HepG2 (cell line): ENCODE data around the gene EIF3A. TPM values are rescaled to one million over a fixed set of nuclear protein-coding genes. Genes with fewer than 3 reads are reported as not detected.

Experiments
- CEBPB ChIP-seq: IDR thresholded peaks from 2 replicates; pipeline ENCODE4 v1.6.1; 2011; ENCODE audit warnings: low read depth, low read length, improper control_type of control experiment, borderline replicate concordance
- FOXK2 ChIP-seq: fragments of 450-650 bp; IDR thresholded peaks from 2 replicates; pipeline ENCODE4 v1.6.1; 2016
- HCFC1 ChIP-seq: fragments of 150-350 bp; IDR thresholded peaks from 2 replicates; pipeline ENCODE4 v1.6.1; 2014; ENCODE audit warnings: low read depth, low read length
- HMG20B ChIP-seq: conservative IDR thresholded peaks from 2 replicates; pipeline ENCODE4 v1.6.1; 2016; ENCODE audit warnings: missing genetic modification reagents, missing compliant biosample characterization
- ISX ChIP-seq: sonication (generic); formaldehyde crosslinking; conservative IDR thresholded peaks from 2 replicates; pipeline ENCODE4 v1.5.0; 2020; ENCODE audit warnings: missing genetic modification reagents
- KLF12 ChIP-seq: sonication (generic); formaldehyde crosslinking; IDR thresholded peaks from 2 replicates; pipeline ENCODE4 v1.4.0; 2020; ENCODE audit warnings: missing genetic modification reagents, borderline replicate concordance
- KLF16 ChIP-seq, 2 experiments: sonication (generic) in 1 of 2; formaldehyde crosslinking in 1 of 2; IDR thresholded peaks; 2 replicates each; pipeline versions ENCODE4 v1.6.1 to v1.8.0; 2016 to 2023; ENCODE audit warnings: missing genetic modification reagents in 2 of 2, missing compliant biosample characterization in 1 of 2
- KMT2A ChIP-seq: sonication (generic); formaldehyde crosslinking; IDR thresholded peaks from 2 replicates; pipeline ENCODE4 v1.4.0; 2020; ENCODE audit warnings: missing genetic modification reagents
- MAF1 ChIP-seq: sonication (generic); formaldehyde crosslinking; IDR thresholded peaks from 2 replicates; pipeline ENCODE4 v1.5.0; 2020; ENCODE audit warnings: missing genetic modification reagents, borderline replicate concordance
- MIXL1 ChIP-seq: IDR thresholded peaks from 2 replicates; pipeline ENCODE4 v1.6.1; 2016
- MLLT10 ChIP-seq: sonication (generic); formaldehyde crosslinking; IDR thresholded peaks from 2 replicates; pipeline ENCODE4 v1.4.0; 2020; ENCODE audit warnings: missing genetic modification reagents
- NFYB ChIP-seq: sonication (generic); formaldehyde crosslinking; IDR thresholded peaks from 2 replicates; pipeline ENCODE4 v1.4.0; 2020; ENCODE audit warnings: missing genetic modification reagents
- ONECUT2 ChIP-seq: sonication (generic); formaldehyde crosslinking; IDR thresholded peaks from 2 replicates; pipeline ENCODE4 v1.4.0; 2020; ENCODE audit warnings: missing genetic modification reagents
- PHF20 ChIP-seq: sonication (generic); formaldehyde crosslinking; IDR thresholded peaks from 2 replicates; pipeline ENCODE4 v1.5.0; 2020; ENCODE audit warnings: mild to moderate bottlenecking, missing genetic modification reagents
- RFX3 ChIP-seq: IDR thresholded peaks from 2 replicates; pipeline ENCODE4 v1.6.1; 2016; ENCODE audit warnings: missing biosample characterization, missing genetic modification reagents
- SP2 ChIP-seq: sonication (generic); formaldehyde crosslinking; IDR thresholded peaks from 2 replicates; pipeline ENCODE4 v1.5.1; 2020; ENCODE audit warnings: mild to moderate bottlenecking, missing genetic modification reagents
- TARDBP ChIP-seq: sonication (generic); formaldehyde crosslinking; IDR thresholded peaks from 2 replicates; pipeline ENCODE4 v1.8.0; 2022; ENCODE audit warnings: mild to moderate bottlenecking, missing genetic modification reagents
- TBX2 ChIP-seq: sonication (generic); formaldehyde crosslinking; IDR thresholded peaks from 2 replicates; pipeline ENCODE4 v1.5.0; 2020; ENCODE audit warnings: missing genetic modification reagents, mild to moderate bottlenecking, borderline replicate concordance
- TCF7 ChIP-seq: sonication (generic); IDR thresholded peaks from 2 replicates; pipeline ENCODE4 v1.6.1; 2016; ENCODE audit warnings: antibody characterized with exemption, low read depth
- TGIF2 ChIP-seq: IDR thresholded peaks from 2 replicates; pipeline ENCODE4 v1.6.1; 2016; ENCODE audit warnings: control low read depth, missing compliant biosample characterization
- THAP11 ChIP-seq: IDR thresholded peaks from 2 replicates; pipeline ENCODE4 v1.6.1; 2016; ENCODE audit warnings: missing biosample characterization, missing genetic modification reagents
- ZNF12 ChIP-seq: sonication (generic); formaldehyde crosslinking; IDR thresholded peaks from 2 replicates; pipeline ENCODE4 v1.5.0; 2020; ENCODE audit warnings: missing genetic modification reagents
- ZNF143 ChIP-seq: sonication (generic); formaldehyde crosslinking; IDR thresholded peaks from 2 replicates; pipeline ENCODE4 v1.4.0; 2020; ENCODE audit warnings: missing genetic modification reagents
- ZNF230 ChIP-seq: sonication (generic); formaldehyde crosslinking; IDR thresholded peaks from 2 replicates; pipeline ENCODE4 v1.4.0; 2020; ENCODE audit warnings: mild to moderate bottlenecking, missing genetic modification reagents
- ZNF24 ChIP-seq: fragments of 450-650 bp; IDR thresholded peaks from 2 replicates; pipeline ENCODE4 v1.6.1; 2017; ENCODE audit warnings: antibody characterized with exemption, mild to moderate bottlenecking
- ZNF441 ChIP-seq: sonication (generic); formaldehyde crosslinking; IDR thresholded peaks from 2 replicates; pipeline ENCODE4 v1.7.0; 2021; ENCODE audit warnings: missing genetic modification reagents, borderline replicate concordance
- ZNF556 ChIP-seq: sonication (generic); formaldehyde crosslinking; IDR thresholded peaks from 2 replicates; pipeline ENCODE4 v1.4.0; 2020; ENCODE audit warnings: mild to moderate bottlenecking, missing genetic modification reagents, borderline replicate concordance
- ZNF572 ChIP-seq: sonication (generic); formaldehyde crosslinking; IDR thresholded peaks from 2 replicates; pipeline ENCODE4 v1.5.1; 2020; ENCODE audit warnings: mild to moderate bottlenecking, missing genetic modification reagents
- ZNF777 ChIP-seq: sonication (generic); formaldehyde crosslinking; IDR thresholded peaks from 2 replicates; pipeline ENCODE4 v1.4.0; 2020; ENCODE audit warnings: missing genetic modification reagents
- ZNF850 ChIP-seq: sonication (generic); formaldehyde crosslinking; conservative IDR thresholded peaks from 2 replicates; pipeline ENCODE4 v1.9.0; 2021; ENCODE audit warnings: mild to moderate bottlenecking, missing genetic modification reagents
- ZSCAN25 ChIP-seq: sonication (generic); formaldehyde crosslinking; IDR thresholded peaks from 2 replicates; pipeline ENCODE4 v1.8.0; 2022; ENCODE audit warnings: mild to moderate bottlenecking, missing genetic modification reagents
- ZSCAN29 ChIP-seq: sonication (generic); formaldehyde crosslinking; conservative IDR thresholded peaks from 2 replicates; pipeline ENCODE4 v1.4.0; 2020; ENCODE audit warnings: mild to moderate bottlenecking, missing genetic modification reagents
- polyA plus RNA-seq, 8 experiments: library from polyadenylated mRNA; depleted of rRNA in 3 of 8; stranded (reverse) in 7 of 8; unstranded in 1 of 8; fragments of >200 nt; fragmentation: Illumina TruSeq in 4 of 8; extraction: Trizol in 4 of 8; gene quantifications; 2 replicates each; pipeline versions ENCODE4 v1.2.1 to v1.2.3, GENCODE V29; 2011 to 2016; ENCODE audit warnings: low read depth in 4 of 8, missing spikeins in 1 of 8, mixed read lengths in 1 of 8; ENCODE audit not compliant: insufficient read depth in 1 of 8
- total RNA-seq, 5 experiments: library from RNA; depleted of rRNA; stranded (reverse); fragments of >200 nt; fragmentation: Illumina TruSeq; extraction: Trizol; gene quantifications; 2 replicates each; pipeline ENCODE4 v1.2.3, GENCODE V29; 2016; ENCODE audit warnings: low read depth in 1 of 5
- TF ChIP-seq, protein P1 (sequence below): sonication (generic); formaldehyde crosslinking; IDR thresholded peaks from 2 replicates; pipeline ENCODE4 v1.4.0; 2020; ENCODE audit warnings: low read depth, mild to moderate bottlenecking, missing genetic modification reagents
- TF ChIP-seq, protein P2 (sequence below): IDR thresholded peaks from 2 replicates; pipeline ENCODE4 v1.6.1; 2016

The EIF3A gene
- total and polyA plus RNA-seq, 2 of the 13 experiments (the other 11 are each of a cell fraction or from before 2014, with no cell fraction given) = 25.6 to 117 TPM

DNA sequence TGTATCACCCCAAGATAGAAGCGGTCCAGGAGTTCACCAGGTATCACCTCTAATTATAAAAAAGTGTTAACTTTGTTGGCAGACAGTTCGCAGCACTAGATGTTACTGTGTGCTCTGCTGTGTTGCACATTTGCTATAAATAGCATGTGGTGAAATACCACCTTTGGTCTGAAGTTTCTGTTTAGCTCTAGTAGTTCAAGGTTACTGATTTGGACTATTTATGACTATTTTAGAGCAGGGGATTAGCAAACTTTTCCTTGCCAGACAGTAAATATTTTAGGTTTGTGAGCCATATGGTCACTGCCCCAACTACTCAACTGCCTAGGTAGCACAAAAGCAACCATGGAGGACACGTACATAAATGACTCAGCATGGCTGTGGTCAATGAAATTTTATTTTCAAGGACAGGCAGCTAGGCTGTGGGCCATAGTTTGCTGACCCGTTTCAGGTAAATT is 39.8 kb upstream of the EIF3A start (continued):
- peak in 1 of 2 experiments; percentile 73; a peak in 2 of 4 replicates for TF ChIP-seq KLF16 (CRISPR knock-in tag; IDR thresholded peaks at IDR 0.05)
- TF ChIP-seq NFYB (CRISPR knock-in tag) = no peak
- 0 out of 2 replicates have a peak, but pooled peaks have one; percentile 55 for TF ChIP-seq TGIF2 (CRISPR knock-in tag)
- peak; percentile 57; the same call in 1 of the 2 replicates for TF ChIP-seq FOXK2
- TF ChIP-seq ZNF24 = no peak
- no peak for TF ChIP-seq RFX3 (CRISPR knock-in tag)
- no peak for TF ChIP-seq MAF1
- peak; percentile 69 for TF ChIP-seq KLF12 (CRISPR knock-in tag)
- TF ChIP-seq ISX (CRISPR knock-in tag) = no peak
- no peak for TF ChIP-seq ZNF777
- no peak for TF ChIP-seq ZNF850 (CRISPR knock-in tag)
- no peak for TF ChIP-seq MLLT10 (CRISPR knock-in tag)
- 0 out of 2 replicates have a peak, but pooled peaks have one; percentile 39 for TF ChIP-seq ZNF230 (CRISPR knock-in tag)
- TF ChIP-seq MIXL1 (CRISPR knock-in tag) = peak; percentile 93
- TF ChIP-seq, protein P1, sequence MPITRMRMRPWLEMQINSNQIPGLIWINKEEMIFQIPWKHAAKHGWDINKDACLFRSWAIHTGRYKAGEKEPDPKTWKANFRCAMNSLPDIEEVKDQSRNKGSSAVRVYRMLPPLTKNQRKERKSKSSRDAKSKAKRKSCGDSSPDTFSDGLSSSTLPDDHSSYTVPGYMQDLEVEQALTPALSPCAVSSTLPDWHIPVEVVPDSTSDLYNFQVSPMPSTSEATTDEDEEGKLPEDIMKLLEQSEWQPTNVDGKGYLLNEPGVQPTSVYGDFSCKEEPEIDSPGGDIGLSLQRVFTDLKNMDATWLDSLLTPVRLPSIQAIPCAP = no peak
- TF ChIP-seq ZNF441 = peak; percentile 51; the same call in 1 of the 2 replicates
- TF ChIP-seq KMT2A (CRISPR knock-in tag) = 0 out of 2 replicates have a peak, but pooled peaks have one; percentile 27
- TF ChIP-seq, protein P2, sequence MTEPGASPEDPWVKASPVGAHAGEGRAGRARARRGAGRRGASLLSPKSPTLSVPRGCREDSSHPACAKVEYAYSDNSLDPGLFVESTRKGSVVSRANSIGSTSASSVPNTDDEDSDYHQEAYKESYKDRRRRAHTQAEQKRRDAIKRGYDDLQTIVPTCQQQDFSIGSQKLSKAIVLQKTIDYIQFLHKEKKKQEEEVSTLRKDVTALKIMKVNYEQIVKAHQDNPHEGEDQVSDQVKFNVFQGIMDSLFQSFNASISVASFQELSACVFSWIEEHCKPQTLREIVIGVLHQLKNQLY (CRISPR knock-in tag) = no peak; the same call in 1 of the 2 replicates
- TF ChIP-seq HCFC1 = no peak
- peak; percentile 28; the same call in 1 of the 2 replicates for TF ChIP-seq HMG20B
- peak; percentile 62 for TF ChIP-seq THAP11 (CRISPR knock-in tag)
- no peak for TF ChIP-seq ONECUT2 (CRISPR knock-in tag)
- TF ChIP-seq ZNF12 (CRISPR knock-in tag) = peak; percentile 64; the same call in 1 of the 2 replicates
- TF ChIP-seq TBX2 (CRISPR knock-in tag) = peak; percentile 85
- TF ChIP-seq TCF7 = peak; percentile 53; the same call in 1 of the 2 replicates
- TF ChIP-seq TARDBP (CRISPR knock-in tag) = peak; percentile 80; the same call in 1 of the 2 replicates
- peak; percentile 92 for TF ChIP-seq CEBPB
- no peak for TF ChIP-seq ZNF556 (CRISPR knock-in tag)
- 0 out of 2 replicates have a peak, but pooled peaks have one; percentile 27 for TF ChIP-seq ZSCAN25 (CRISPR knock-in tag)
- no peak for TF ChIP-seq PHF20 (CRISPR knock-in tag)
- no peak for TF ChIP-seq SP2 (CRISPR knock-in tag)
- no peak for TF ChIP-seq ZNF572
- no peak for TF ChIP-seq ZNF143 (CRISPR knock-in tag)
- 0 out of 2 replicates have a peak, but pooled peaks have one; percentile 44 for TF ChIP-seq ZSCAN29
